CD4-positive, CD25-positive, alpha-beta regulatory T cell (primary cell): ENCODE data around the gene NCAPG2. TPM values are rescaled to one million over a fixed set of nuclear protein-coding genes. Genes with fewer than 3 reads are reported as not detected.

Source experiments
- ATAC-seq, 2 donors: fragments of 150-1000 bp; cut with Tn5 transposase; one replicate each; pipeline ENCODE4 v1.10.0; 2021; ENCODE audit warnings: low read depth in 2 of 2, moderate number of reproducible peaks in 2 of 2, moderate library complexity in 1 of 2
- DNase-seq, 3 donors: peaks; one replicate each; pipeline versions ENCODE4 v3.0.0 to v3.0.0-alpha.2; 2012 to 2022; ENCODE audit warnings: mixed read lengths in 1 of 3
- H3K27ac ChIP-seq: one replicate; pipeline ENCODE4 v1.7.0; 2013; ENCODE audit warnings: mild to moderate bottlenecking, low read length; ENCODE audit not compliant: insufficient read depth, poor library complexity, severe bottlenecking
- H3K27me3 ChIP-seq: one replicate; pipeline ENCODE4 v1.7.0; 2013; ENCODE audit warnings: low read length; ENCODE audit not compliant: control insufficient read depth, insufficient read depth
- H3K36me3 ChIP-seq: one replicate; pipeline ENCODE4 v1.7.0; 2013; ENCODE audit warnings: mild to moderate bottlenecking, low read length, moderate library complexity; ENCODE audit not compliant: control insufficient read depth, insufficient read depth
- H3K4me1 ChIP-seq: 2 replicates; pipeline ENCODE4 v1.7.0; 2013; ENCODE audit warnings: mild to moderate bottlenecking, low read length; ENCODE audit not compliant: insufficient read depth, control insufficient read depth, poor library complexity, severe bottlenecking
- H3K4me3 ChIP-seq: one replicate; pipeline ENCODE4 v1.7.0; 2013; ENCODE audit warnings: low read depth, mild to moderate bottlenecking, low read length, moderate library complexity
- H3K9me3 ChIP-seq, 2 experiments: 1 replicate in 1 of 2; 2 replicates in 1 of 2; pipeline ENCODE4 v1.7.0; 2013; ENCODE audit warnings: low read length in 2 of 2, mild to moderate bottlenecking in 1 of 2, moderate library complexity in 1 of 2; ENCODE audit not compliant: control insufficient read depth in 2 of 2
- H3K27ac Mint-ChIP-seq, 3 donors: one replicate each; pipeline ENCODE4 v1.8.0; 2020 to 2022; ENCODE audit warnings: mild to moderate bottlenecking in 3 of 3, mixed read lengths in 3 of 3, moderate library complexity in 2 of 3
- H3K27me3 Mint-ChIP-seq: one replicate; pipeline ENCODE4 v1.8.0; 2022; ENCODE audit warnings: mild to moderate bottlenecking, mixed read lengths
- H3K36me3 Mint-ChIP-seq: one replicate; pipeline ENCODE4 v1.8.0; 2020; ENCODE audit warnings: mixed read lengths
- H3K4me1 Mint-ChIP-seq, 4 donors: one replicate each; pipeline ENCODE4 v1.8.0; 2020 to 2022; ENCODE audit warnings: mixed read lengths in 4 of 4, mild to moderate bottlenecking in 1 of 4
- H3K4me3 Mint-ChIP-seq, 4 donors: one replicate each; pipeline ENCODE4 v1.8.0; 2020 to 2022; ENCODE audit warnings: mild to moderate bottlenecking in 4 of 4, mixed read lengths in 4 of 4, moderate library complexity in 3 of 4
- H3K9me3 Mint-ChIP-seq, 7 donors: one replicate each; pipeline ENCODE4 v1.8.0; 2020 to 2022; ENCODE audit warnings: mixed read lengths in 7 of 7, mild to moderate bottlenecking in 3 of 7, moderate library complexity in 2 of 7
- polyA plus RNA-seq, 4 donors: library from polyadenylated mRNA; unstranded; fragments of 300-500 nt; fragmentation: Illumina TruSeq; gene quantifications; one replicate each; pipeline ENCODE4 v1.2.3, GENCODE V29; 2021
- total RNA-seq: library from RNA; stranded (reverse); gene quantifications from one replicate; pipeline ENCODE4 v1.2.3, GENCODE V29; 2022

NCAPG2 gene
- total and polyA plus RNA-seq, 5 donors from 2014 or later: 2.7 to 10.6 (median 4.4) TPM

GRCh38 chr7:158726277-158726807 lies 21.7 kb upstream of the NCAPG2 start:
- Histone ChIP-seq H3K9me3 (no peaks in the 10 kb centered on the region), H3K4me1 (no peaks in the 10 kb centered on the region), H3K27ac (no peak overlapping the region), H3K4me3 (no peak overlapping the region), H3K36me3 (peaks cover 12% of the 10 kb centered on the region), H3K27me3 (no peaks in the 10 kb centered on the region)
- no peak overlapping the region for H3K27ac Mint-ChIP-seq
- no peaks in the 10 kb centered on the region for H3K27me3 Mint-ChIP-seq
- no peak for DNase-seq
- H3K4me3 Mint-ChIP-seq: no peak overlapping the region
- peaks cover 0 to 9% (median 5%) of the 10 kb centered on the region in 4 donors for H3K4me1 Mint-ChIP-seq
- H3K36me3 Mint-ChIP-seq: peaks cover 14% of the 10 kb centered on the region
- H3K9me3 Mint-ChIP-seq: no peaks in the 10 kb centered on the region
- ATAC-seq: no peak

GRCh38 chr7:158725506-158725800 lies 20.8 kb upstream of the NCAPG2 start:
- H3K36me3 Mint-ChIP-seq: peaks cover 8% of the 10 kb centered on the region
- H3K27ac ChIP-seq: no peak overlapping the region
- H3K36me3 ChIP-seq: peaks cover 6% of the 10 kb centered on the region
- no peak overlapping the region for H3K27ac Mint-ChIP-seq
- no peaks in the 10 kb centered on the region for H3K9me3 Mint-ChIP-seq
- H3K9me3 ChIP-seq: no peaks in the 10 kb centered on the region
- H3K27me3 Mint-ChIP-seq: no peaks in the 10 kb centered on the region
- ATAC-seq (no peak), DNase-seq (no peak)
- H3K4me3 ChIP-seq: no peak overlapping the region
- H3K4me1 Mint-ChIP-seq: peaks cover 0 to 9% (median 5%) of the 10 kb centered on the region in 4 donors
- H3K27me3 ChIP-seq: no peaks in the 10 kb centered on the region
- no peak overlapping the region for H3K4me3 Mint-ChIP-seq
- no peaks in the 10 kb centered on the region for H3K4me1 ChIP-seq

GRCh38 chr7:158724658-158725505 lies 20.3 kb upstream of the NCAPG2 start:
- Histone ChIP-seq H3K4me3 (no peak overlapping the region), H3K27ac (no peak overlapping the region), H3K4me1 (no peaks in the 10 kb centered on the region), H3K27me3 (no peaks in the 10 kb centered on the region), H3K9me3 (no peaks in the 10 kb centered on the region), H3K36me3 (peaks cover 2% of the 10 kb centered on the region)
- H3K36me3 Mint-ChIP-seq: peaks cover 2% of the 10 kb centered on the region
- peaks cover 0 to 5% (median 4%) of the 10 kb centered on the region in 4 donors for H3K4me1 Mint-ChIP-seq
- no peak for DNase-seq
- H3K9me3 Mint-ChIP-seq: no peaks in the 10 kb centered on the region
- H3K4me3 Mint-ChIP-seq: no peak overlapping the region
- peak overlapping the region in 2 of 3 donors; percentile 70 to 77 for H3K27ac Mint-ChIP-seq
- H3K27me3 Mint-ChIP-seq: no peaks in the 10 kb centered on the region
- no peak for ATAC-seq

GRCh38 chr7:158723714-158724385 lies 19.2 kb upstream of the NCAPG2 start:
- DNase-seq (no peak), ATAC-seq (no peak)
- Histone ChIP-seq H3K27ac (no peak overlapping the region), H3K27me3 (no peaks in the 10 kb centered on the region), H3K4me1 (no peaks in the 10 kb centered on the region), H3K9me3 (no peaks in the 10 kb centered on the region), H3K4me3 (no peak overlapping the region), H3K36me3 (no peaks in the 10 kb centered on the region)
- peak overlapping the region in 2 of 3 donors; percentile 70 to 77 for H3K27ac Mint-ChIP-seq
- H3K9me3 Mint-ChIP-seq: no peaks in the 10 kb centered on the region
- H3K36me3 Mint-ChIP-seq: no peaks in the 10 kb centered on the region
- peaks cover 0 to 5% (median 3%) of the 10 kb centered on the region in 4 donors for H3K4me1 Mint-ChIP-seq
- no peak overlapping the region for H3K4me3 Mint-ChIP-seq
- peaks cover under 1% of the 10 kb centered on the region for H3K27me3 Mint-ChIP-seq

GRCh38 chr7:158723266-158723665 lies 18.7 kb upstream of the NCAPG2 start:
- Histone ChIP-seq H3K27me3 (peaks cover 2% of the 10 kb centered on the region), H3K27ac (no peak overlapping the region), H3K36me3 (no peaks in the 10 kb centered on the region), H3K4me3 (no peak overlapping the region), H3K9me3 (no peaks in the 10 kb centered on the region), H3K4me1 (no peaks in the 10 kb centered on the region)
- H3K27me3 Mint-ChIP-seq: peaks cover 6% of the 10 kb centered on the region
- H3K4me1 Mint-ChIP-seq: peaks cover 0 to 5% (median 3%) of the 10 kb centered on the region in 4 donors
- peak overlapping the region in 1 of 3 donors; percentile 9 for H3K27ac Mint-ChIP-seq
- DNase-seq (no peak), ATAC-seq (no peak)
- H3K36me3 Mint-ChIP-seq: no peaks in the 10 kb centered on the region
- H3K4me3 Mint-ChIP-seq: no peak overlapping the region
- H3K9me3 Mint-ChIP-seq: no peaks in the 10 kb centered on the region

GRCh38 chr7:158722574-158723237 lies 18.1 kb upstream of the NCAPG2 start:
- Histone ChIP-seq H3K4me3 (no peak overlapping the region), H3K9me3 (no peaks in the 10 kb centered on the region), H3K27me3 (peaks cover 2% of the 10 kb centered on the region), H3K27ac (no peak overlapping the region), H3K4me1 (no peaks in the 10 kb centered on the region), H3K36me3 (no peaks in the 10 kb centered on the region)
- peak in 1 of 2 donors; percentile 15 for ATAC-seq
- no peak for DNase-seq
- Mint-ChIP-seq H3K27ac (peak overlapping the region in 1 of 3 donors; percentile 9), H3K9me3 (no peaks in the 10 kb centered on the region), H3K27me3 (peaks cover 10% of the 10 kb centered on the region), H3K4me3 (no peak overlapping the region), H3K36me3 (no peaks in the 10 kb centered on the region), H3K4me1 (peaks cover 0 to 5% (median 1%) of the 10 kb centered on the region in 4 donors)

GRCh38 chr7:158720112-158720511 lies 15.5 kb upstream of the NCAPG2 start:
- H3K4me1 Mint-ChIP-seq: peaks cover 0 to 5% (median 1%) of the 10 kb centered on the region in 4 donors
- H3K4me3 Mint-ChIP-seq: no peak overlapping the region
- Histone ChIP-seq H3K9me3 (no peaks in the 10 kb centered on the region), H3K4me1 (no peaks in the 10 kb centered on the region), H3K36me3 (no peaks in the 10 kb centered on the region), H3K27me3 (peaks cover 4% of the 10 kb centered on the region), H3K4me3 (no peak overlapping the region), H3K27ac (no peak overlapping the region)
- no peaks in the 10 kb centered on the region for H3K36me3 Mint-ChIP-seq
- no peak for ATAC-seq
- no peaks in the 10 kb centered on the region for H3K9me3 Mint-ChIP-seq
- no peak for DNase-seq
- peaks cover 22% of the 10 kb centered on the region for H3K27me3 Mint-ChIP-seq
- no peak overlapping the region for H3K27ac Mint-ChIP-seq
